Measurements from ENCODE around the gene NRIP1.
"Not testable (repeated sequence)": the region's sequence is repeated elsewhere in the genome, so short reads cannot be mapped to it uniquely, and the experiment has no call there.

NRIP1 gene

DNA sequence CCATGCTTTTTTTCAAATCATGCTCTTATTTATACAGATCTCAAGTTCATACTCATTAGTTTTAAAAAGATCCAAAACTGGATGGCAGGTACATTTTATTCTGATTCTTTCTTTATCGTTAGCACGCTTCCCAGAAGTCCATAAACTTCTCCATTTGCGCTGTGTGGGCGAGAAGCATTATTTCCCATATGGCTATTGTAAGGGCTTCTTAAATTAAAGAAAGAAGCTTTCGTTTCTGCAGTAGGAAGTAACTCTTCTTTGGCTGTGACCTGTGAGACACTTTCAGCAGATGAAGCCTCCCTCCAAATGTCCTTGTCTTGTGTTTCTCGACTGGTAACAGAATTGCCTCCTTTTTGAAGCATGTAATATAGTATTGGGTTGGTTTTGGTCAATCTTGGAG is 100.2 kb downstream of the NRIP1 start:
- no peak for DNase-seq

DNA sequence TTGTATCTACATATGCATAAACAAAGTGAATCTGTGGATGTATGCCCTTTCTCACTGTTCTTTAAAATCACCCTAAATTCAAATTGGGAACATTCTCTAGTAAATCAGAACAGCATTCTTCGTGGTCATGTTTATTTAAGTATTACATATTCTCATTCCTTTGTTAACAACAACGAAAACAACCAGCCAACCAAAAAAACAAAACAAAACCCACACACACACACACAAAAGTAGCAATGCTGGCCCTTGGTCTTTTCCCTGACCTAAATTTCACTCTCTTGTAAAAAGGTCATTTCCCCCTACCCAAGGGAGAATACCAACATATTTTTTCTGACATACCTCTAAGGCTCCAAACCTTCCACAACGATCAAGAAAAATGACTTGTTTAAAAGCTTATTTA is 102.6 kb downstream of the NRIP1 start:
- DNase-seq: no peak

DNA sequence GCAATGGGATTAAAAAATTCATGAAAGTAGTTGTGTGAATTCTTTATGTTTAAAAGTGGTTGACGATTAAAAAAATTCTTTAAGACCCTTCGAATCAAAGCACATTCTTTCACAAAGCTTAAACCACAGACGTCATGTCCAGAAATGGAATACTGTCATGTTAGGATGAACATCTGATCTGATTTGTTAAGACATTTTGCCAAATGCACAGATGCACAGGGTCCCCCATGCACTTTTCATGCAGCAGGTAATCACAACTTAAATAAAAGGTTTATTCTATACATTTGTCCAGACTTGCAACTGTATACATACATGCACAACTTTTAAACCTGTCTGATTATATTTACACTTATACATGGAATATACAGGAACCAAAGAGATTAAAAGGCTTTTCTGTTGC is 103.3 kb downstream of the NRIP1 start:
- no peak for DNase-seq

DNA sequence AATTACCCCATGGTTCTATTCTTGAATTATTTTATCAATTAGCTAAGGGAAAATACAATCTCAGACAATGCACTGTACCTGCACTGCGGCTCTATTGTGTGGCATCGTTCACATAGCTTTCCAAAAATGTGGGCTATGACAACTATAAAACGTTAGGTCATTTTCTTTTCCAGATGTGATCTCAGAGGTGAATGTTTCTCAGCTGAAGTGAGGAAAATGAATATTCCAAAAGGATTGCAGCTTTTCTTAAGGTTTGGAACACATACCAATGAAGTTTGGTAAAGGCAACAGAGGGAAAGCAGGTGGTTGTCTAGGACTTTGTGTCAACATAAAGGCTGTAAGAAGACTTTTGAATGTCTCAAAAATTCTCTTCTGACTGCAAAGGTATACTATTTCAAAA is 105.5 kb downstream of the NRIP1 start:
- no peak for DNase-seq

DNA sequence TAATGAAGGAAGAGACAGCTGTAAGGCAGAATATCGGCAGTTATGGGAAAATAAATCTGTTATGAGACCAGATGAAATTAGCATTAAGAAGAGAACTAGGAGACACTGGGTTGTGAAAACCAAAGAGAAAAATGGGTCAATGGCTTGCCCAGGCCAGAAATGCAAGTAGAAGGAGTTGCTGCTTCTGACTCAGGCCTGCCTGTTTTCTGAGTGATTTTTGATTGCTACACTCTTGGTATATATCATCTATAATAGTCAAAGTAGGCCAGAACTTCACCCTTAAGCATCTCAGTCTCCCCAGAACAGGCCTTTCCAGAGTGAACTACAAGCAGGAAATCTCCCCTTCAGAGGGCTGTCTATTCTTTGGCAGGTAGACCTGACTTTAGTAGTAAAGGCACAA is 107.0 kb downstream of the NRIP1 start:
- no peak for DNase-seq

DNA sequence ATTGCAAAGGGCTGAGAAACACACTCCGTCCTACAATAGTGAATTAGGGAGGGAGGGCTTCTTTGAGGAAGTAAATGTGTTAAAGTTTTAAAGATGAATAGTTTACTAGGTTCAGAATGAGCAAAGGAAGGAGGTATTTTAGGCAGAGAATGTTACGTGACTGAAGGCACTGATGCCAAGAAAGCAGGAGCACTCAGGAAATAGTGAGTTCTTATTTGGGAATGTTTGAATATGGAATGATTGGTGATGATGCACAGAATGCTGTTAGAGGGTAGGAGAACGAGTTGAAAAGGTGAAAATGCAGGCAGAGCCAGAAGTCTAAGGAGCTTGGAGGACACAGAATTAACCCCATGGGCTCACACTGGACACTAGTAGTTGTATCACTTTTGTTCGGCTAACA is 108.0 kb downstream of the NRIP1 start:
- no peak for DNase-seq

DNA sequence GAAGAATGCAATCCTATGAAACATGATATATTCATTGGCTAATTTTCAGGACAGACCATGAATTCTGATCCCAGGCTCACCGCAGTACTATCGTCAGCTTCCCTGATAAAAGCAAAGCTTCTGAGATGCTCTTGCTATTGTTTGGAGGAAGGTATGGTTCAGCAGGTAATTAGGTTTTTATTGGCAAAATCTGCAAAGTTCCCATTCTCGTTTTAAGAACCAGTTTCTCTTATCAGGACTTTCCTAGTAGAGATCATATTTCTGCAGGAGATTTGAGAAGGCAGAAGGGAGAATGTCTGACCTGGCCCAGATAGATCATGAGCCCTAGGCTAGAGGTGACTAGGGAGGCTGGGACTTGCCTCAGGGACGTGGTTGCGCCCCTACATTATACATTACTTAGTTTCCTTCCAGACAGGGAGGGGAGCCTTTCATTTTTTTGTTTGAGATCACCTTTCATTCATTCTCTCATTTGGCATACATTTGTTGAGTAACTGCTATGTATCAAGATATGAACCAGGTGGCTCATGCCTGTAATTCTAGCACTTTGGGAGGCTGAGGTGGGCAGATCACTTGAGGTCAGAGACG is 108.8 kb downstream of the NRIP1 start:
- no peak for DNase-seq

DNA sequence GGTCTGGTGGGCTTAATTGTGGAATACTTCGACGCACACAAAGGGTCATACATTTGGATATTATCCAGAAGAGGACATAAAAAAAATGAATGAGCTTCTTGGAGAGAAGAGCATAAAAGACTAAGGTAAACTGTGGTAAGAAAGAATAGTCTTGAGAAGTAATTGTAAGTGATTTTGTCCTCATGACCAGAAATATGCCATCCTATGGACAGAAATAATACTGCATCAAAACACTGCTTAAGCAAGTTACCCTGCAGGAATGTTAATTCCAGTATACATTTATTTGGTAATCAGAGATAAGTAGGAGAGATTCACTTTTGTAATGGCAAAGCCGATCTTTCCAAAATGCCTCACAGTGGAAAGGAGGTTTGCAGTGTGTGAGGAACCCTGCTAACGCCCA is 111.9 kb downstream of the NRIP1 start:
- no peak for DNase-seq

DNA sequence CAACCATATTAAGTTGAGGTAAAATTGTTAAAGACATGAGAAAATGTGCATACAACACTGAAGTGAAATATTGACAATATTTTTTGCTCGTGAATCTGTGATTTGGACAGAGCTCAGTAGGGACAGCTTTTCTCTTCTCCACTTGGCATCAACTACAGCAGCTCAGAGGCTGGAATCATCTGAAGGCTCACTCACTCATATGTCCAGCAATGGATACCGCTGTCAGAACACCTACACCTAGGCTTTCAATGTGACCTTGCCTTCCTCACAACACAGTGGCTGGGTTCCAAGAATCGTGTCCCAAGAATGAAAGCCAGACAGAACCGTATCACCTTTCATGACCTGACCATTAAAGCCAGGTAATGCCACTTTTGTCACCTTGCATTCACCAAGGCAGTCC is 115.2 kb downstream of the NRIP1 start:
- DNase-seq: no peak

DNA sequence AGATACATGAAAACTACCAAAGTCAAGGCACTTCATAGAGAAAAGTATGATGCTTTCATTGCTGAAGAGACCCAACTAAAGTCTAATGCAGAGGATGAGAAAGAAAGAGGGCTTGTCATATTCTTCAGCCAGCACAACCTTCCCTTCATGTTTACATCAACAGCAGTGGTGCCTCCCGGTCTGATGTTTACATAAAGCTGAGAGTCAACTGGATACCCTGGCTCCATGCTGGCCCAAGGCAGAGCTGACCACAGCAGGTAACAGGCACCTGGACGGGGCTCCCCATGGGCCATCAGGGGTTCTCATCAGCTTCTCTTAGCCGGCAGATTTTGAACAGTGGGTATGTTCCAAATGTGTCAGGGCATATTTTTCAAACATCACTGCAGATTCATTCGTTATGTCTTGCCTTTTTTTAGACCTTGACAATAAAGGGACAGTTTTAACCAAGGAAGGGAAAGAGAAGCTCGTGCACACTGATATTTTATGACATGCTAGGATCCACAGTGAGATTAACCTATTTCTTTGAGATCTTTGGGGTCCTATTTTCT is 117.1 kb downstream of the NRIP1 start:
- no peak for DNase-seq

DNA sequence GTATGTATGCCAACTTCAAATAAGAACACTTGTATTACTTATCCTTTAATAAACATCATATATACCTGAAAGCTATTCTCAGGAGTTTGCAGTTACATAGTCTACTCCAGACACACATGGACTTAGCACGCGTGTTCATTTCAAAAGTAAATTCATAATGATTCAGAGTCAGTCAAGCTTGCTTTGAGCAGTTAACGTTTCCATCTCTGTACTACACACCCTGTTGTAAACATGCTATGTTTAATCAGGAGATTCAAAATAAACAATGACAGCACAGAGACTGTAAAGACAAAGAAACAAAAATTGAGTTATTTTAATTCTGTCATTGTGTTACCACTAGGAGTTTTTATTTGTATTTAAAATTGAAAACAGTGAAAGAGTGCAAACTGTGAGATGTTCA is 119.6 kb downstream of the NRIP1 start:
- DNase-seq: no peak

DNA sequence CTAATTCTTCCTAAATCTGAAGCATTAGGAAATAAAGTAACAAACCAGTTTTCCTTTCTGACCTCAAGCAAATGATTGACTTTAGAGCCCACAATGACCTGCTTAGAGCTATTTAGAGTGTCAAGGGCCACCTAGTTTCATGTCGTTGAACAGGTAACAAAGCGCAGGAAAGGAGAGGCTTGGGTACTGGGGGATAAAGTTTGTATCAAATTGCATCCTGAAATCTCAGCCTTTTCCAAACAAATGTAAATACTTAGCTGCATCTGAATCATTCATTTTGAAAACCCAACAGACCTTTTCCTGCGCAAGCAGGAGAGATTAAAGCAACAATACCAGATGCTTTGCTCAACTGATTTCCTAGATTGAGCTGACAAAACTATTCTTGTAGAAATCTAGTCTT is 121.2 kb downstream of the NRIP1 start:
- no peak for DNase-seq

DNA sequence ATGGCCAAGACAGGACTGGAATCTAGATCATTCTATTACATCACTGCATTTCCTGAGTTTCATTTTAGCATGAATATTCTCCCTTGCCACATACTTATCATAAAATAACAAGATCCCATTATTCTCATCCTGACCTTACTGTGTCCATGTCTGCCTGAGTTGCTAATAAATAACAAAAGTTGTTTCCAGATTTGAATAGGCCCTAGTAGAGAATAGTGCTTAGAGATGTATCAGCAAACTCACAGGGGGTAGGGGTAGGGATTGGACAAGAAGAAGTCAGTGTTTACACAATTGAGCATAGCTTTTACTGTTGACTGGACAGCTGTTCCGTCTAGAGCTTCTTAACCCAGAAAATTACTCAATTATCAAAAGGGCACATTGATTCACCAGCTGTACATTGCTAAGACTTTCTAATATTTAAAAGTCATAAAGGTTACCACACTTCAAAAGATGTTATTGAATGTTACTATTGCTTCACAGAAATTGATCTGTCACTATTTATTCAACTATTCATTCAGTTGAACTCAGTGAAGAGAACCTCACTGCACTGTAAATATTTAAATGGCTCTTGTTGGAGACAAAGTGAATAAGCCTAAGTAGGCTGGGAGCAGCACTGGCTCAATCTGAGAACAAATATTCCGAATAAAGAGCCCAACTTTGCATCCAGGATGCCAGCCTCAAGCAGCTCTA is 121.9 kb downstream of the NRIP1 start:
- DNase-seq: no peak

DNA sequence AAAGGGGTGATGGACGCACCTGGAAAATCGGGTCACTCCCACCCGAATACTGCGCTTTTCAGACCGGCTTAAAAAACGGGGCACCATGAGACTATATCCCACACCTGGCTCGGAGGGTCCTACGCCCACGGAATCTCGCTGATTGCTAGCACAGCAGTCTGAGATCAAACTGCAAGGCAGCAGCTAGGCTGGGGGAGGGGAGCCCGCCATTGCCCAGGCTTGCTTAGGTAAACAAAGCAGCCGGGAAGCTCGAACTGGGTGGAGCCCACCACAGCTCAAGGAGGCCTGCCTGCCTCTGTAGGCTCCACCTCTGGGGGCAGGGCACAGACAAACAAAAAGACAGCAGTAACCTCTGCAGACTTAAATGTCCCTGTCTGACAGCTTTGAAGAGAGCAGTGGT is 137.5 kb downstream of the NRIP1 start:
- DNase-seq: not testable (repeated sequence)

DNA sequence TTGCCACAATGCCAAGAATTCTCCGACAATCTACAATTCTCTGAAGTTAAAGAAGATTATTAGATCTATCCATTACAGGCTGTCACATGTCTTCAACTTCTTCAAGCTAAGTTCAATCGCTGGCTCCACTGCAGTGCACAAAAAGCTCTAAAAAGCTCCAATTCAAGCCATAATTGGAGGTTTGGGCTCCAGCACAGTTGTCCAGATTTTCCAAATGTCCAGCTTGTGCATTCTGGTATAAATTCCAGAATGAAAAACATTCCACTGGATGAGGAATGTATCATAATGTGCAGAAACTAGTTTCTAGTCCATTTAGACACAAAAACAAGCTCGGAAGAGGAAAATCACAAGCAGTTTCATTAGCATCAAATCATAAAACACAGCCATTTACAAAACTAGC is 138.6 kb downstream of the NRIP1 start:
- DNase-seq: no peak

DNA sequence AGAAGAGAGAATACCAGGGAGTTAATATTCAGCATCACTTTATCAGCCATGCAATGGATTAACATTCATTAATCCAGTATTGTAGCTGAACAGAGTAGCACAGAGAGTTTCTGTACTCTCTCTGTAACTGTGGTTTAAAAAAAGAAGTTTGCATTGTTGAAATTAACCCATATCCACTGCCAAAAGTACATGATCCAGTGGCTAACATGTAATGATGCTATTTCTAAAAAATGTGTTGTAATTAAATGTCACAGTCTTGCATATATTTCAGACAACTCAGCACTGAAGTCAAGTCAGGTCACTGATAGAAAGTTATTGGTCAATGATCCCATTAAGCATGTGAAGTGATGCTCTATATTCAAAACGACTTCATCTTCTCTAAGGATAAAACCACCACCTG is 141.3 kb downstream of the NRIP1 start:
- no peak for DNase-seq

DNA sequence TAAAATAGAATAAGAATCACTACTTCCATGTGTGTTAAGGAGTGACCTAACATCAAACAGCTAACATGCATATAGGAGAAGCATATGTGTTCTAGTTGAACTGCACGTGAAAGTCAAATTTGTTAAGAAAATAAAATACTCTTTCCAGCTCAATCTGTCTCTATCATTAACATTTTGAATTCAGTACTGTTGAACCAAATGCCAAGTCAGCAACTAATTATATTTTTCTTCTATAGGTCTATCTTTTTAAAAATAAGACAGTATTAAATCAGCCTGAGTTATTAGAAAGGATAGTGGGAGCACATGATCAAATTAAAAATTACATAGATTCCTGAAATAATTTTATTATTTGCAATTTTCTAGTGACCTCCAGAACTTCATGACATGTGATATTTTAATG is 141.8 kb downstream of the NRIP1 start:
- no peak for DNase-seq

DNA sequence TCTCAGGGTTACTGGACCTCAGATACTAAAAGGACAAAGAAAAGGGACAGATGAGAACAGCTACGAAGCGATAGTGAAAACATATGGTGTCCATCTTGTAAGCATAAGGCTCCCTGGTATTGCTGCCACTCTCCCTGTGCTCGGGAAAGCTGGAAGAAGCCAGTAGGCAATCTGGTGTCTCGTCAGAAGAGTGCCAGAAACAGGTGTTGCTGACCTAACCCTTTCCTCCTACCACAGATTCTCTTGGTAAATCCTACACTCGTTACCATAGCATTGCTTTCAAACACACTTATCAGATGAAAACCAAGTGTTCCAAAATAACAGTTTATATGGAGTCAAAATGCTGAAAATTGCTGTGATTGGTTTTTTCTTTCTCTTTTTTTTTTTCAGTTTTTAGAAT is 146.3 kb downstream of the NRIP1 start:
- no peak for DNase-seq

DNA sequence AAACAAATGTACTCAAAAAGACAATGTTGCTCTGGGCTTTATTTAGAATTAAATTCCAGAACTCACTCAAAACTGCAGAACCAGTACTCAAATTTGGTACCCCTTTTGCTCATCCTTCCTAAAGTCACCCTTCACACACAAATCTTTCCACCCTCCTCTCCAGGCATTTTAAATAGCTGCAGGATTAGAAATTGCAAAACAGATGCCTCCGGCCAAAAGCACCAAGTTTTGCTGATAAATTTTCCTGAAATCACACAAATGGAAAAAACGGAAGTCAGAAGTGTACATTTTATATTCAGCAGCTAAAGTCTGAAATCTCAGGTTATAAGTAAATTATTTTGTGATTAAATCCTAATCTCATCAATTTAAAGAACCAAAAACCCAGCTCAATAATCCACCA is 147.0 kb downstream of the NRIP1 start:
- DNase-seq: no peak

DNA sequence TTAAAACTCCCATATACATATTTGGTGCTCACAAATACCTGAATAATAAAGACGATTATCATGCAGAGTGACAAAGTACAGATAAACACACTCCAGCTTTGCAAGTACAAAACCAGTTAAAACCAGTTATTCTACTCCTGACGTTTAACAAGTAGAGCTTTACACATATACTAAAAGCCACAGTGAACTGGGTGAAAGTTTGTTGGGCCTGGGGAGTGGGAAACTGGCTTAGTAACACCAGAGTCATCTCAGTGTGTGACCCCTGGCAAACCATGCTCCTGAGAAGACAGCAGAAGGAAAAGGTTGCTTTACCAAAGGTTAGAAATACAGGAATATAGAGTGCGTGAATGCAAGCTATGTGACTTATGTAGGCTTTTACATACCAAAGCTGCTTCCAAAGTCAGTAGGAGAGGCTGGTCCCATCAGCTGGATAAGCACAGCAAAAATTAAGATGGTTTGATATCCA is 148.1 kb downstream of the NRIP1 start:
- no peak for DNase-seq

DNA sequence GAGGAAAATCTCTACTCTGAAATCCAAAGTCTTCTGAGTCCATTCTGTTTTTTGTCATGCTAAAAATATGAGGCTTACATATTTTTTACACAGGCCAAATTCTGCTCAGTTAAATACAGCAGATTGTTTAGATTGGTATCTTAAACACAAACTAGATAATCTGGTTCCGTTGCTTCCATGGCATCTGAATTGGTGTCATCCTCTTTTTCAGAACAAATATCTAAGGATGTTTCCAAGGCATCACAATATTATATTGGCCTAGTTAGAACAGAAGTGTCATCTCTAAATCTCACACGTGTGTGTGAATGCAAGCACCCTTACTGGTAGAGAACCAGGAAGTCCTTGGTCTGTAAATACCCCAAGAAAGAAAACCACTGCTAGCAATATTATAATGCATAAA is 151.2 kb downstream of the NRIP1 start:
- no peak for DNase-seq

DNA sequence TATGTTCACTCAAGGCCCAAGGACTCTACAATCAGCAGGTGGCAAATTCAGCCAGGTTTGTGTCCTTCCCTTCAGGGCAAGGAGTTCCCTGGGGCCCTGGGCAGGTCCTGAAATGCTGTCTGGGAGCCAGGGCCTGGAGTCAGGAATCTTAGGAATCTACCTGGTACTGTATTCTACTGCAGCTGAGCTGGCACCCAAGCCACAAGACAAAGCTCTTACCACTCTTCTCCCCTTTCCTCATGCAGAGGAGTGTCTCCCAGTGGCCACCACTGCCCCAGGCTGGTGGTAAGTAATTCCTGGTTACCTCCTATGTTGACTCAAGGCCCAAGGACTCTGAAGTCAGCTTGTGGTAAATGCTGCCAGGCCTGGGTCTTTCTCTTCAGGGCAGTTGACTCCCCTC is 153.4 kb downstream of the NRIP1 start:
- DNase-seq: no peak
